ENCODE results near the gene CD1C. TPM values are rescaled to one million over a fixed set of nuclear protein-coding genes. Genes with fewer than 3 reads are reported as not detected.

Gene CD1C
- total and polyA plus RNA-seq, 4 donors = 0.24 to 0.89 (median 0.29) TPM

- Histone ChIP-seq H3K27ac (ENCODE audit: low read depth in 1 of 2, low read length in 2 of 2) (no peak within 1 kb of the TSS), H3K4me1 (ENCODE audit: control insufficient read depth in 4 of 4, insufficient read depth in 4 of 4, low read length in 3 of 4) (no peaks in the 10 kb centered on the region), H3K9ac (ENCODE audit: low read depth in 1 of 2, low read length in 2 of 2) (no peak within 1 kb of the TSS), H3K27me3 (ENCODE audit: control insufficient read depth in 4 of 4, insufficient read depth in 4 of 4, low read length in 3 of 4) (no peaks in the 10 kb centered on the region), H3K36me3 (ENCODE audit: control insufficient read depth in 4 of 4, insufficient read depth in 3 of 4, low read depth in 1 of 4, low read length in 3 of 4) (no peaks in the 10 kb centered on the region), H3K9me3 (ENCODE audit: control insufficient read depth in 4 of 4, low read length in 3 of 4) (no peaks in the 10 kb centered on the region), H3K4me3 (ENCODE audit: low read depth in 1 of 3, low read length in 3 of 3) (no peak within 1 kb of the TSS)
- WGBS = 80% methylated on average over 2 of the region's 2 CpGs
- no peak for DNase-seq (ENCODE audit: low spot score)
- TF ChIP-seq YY1 (IDR thresholded peaks at IDR 0.05) (no peak), ZBTB33 (IDR thresholded peaks at IDR 0.05) (no peak), RAD21 (IDR thresholded peaks at IDR 0.05) (no peak), TAF1 (conservative IDR thresholded peaks at IDR 0.05) (no peak), HNF4A (conservative IDR thresholded peaks at IDR 0.05) (no peak), MAX (IDR thresholded peaks at IDR 0.05) (no peak), REST (IDR thresholded peaks at IDR 0.05) (no peak)
Measured at GRCh38 chr1:158331481-158332150, 41.9 kb downstream of the CD1C start, which contains the start of gene CD1B. Gene CD1B (minus strand): TSS chr1:158331531. CDS start chr1:158331423, 108 bp downstream.

- 55% methylated on average over 8 of the region's 8 CpGs for WGBS
- Histone ChIP-seq H3K27me3 (ENCODE audit: control insufficient read depth in 4 of 4, insufficient read depth in 4 of 4, low read length in 3 of 4) (no peaks in the 10 kb centered on the region), H3K36me3 (ENCODE audit: control insufficient read depth in 4 of 4, insufficient read depth in 3 of 4, low read depth in 1 of 4, low read length in 3 of 4) (no peaks in the 10 kb centered on the region), H3K9me3 (ENCODE audit: control insufficient read depth in 4 of 4, low read length in 3 of 4) (no peaks in the 10 kb centered on the region), H3K27ac (ENCODE audit: low read depth in 1 of 2, low read length in 2 of 2) (no peak overlapping the region), H3K9ac (ENCODE audit: low read depth in 1 of 2, low read length in 2 of 2) (no peak overlapping the region), H3K4me1 (ENCODE audit: control insufficient read depth in 4 of 4, insufficient read depth in 4 of 4, low read length in 3 of 4) (no peaks in the 10 kb centered on the region), H3K4me3 (ENCODE audit: low read depth in 1 of 3, low read length in 3 of 3) (no peak overlapping the region)
- no peak for DNase-seq (ENCODE audit: low spot score)
- TF ChIP-seq TAF1 (conservative IDR thresholded peaks at IDR 0.05) = no peak
- TF ChIP-seq RAD21 (IDR thresholded peaks at IDR 0.05) = no peak
- no peak for TF ChIP-seq FOXA1 (IDR thresholded peaks at IDR 0.05)
- no peak for TF ChIP-seq RXRA (IDR thresholded peaks at IDR 0.05)
- TF ChIP-seq MAX (IDR thresholded peaks at IDR 0.05) = no peak
- no peak for TF ChIP-seq FOXA2 (IDR thresholded peaks at IDR 0.05)
- TF ChIP-seq NR2F2 (IDR thresholded peaks at IDR 0.05) = no peak
- no peak for TF ChIP-seq REST (IDR thresholded peaks at IDR 0.05)
- TF ChIP-seq JUND (IDR thresholded peaks at IDR 0.05) = no peak
- no peak for TF ChIP-seq ATF3 (IDR thresholded peaks at IDR 0.05)
- no peak for TF ChIP-seq YY1 (IDR thresholded peaks at IDR 0.05)
- TF ChIP-seq SP1 (IDR thresholded peaks at IDR 0.05) = no peak
- no peak for TF ChIP-seq HNF4A (conservative IDR thresholded peaks at IDR 0.05)
- TF ChIP-seq CTCF (IDR thresholded peaks at IDR 0.05; ENCODE audit: low read depth, low read length, missing input control) = no peak
- no peak for TF ChIP-seq ZBTB33 (IDR thresholded peaks at IDR 0.05)
Measured at GRCh38 chr1:158333405-158334155, 43.9 kb downstream of the CD1C start.

Data from liver (tissue), 9 donors.